Osteocyte (in vitro differentiated cells): ENCODE data around the gene SYT12. TPM values are rescaled to one million over a fixed set of nuclear protein-coding genes. Genes with fewer than 3 reads are reported as not detected.

ENCODE experiments used
- DNase-seq: peaks from one replicate; pipeline ENCODE4 v3.0.0; 2021; ENCODE audit warnings: mixed read lengths; ENCODE audit not compliant: unreplicated experiment; ENCODE audit errors: extremely low spot score
- H3K27ac Mint-ChIP-seq: one replicate; pipeline ENCODE4 v1.8.0; 2021; ENCODE audit warnings: mild to moderate bottlenecking, mixed read lengths; ENCODE audit not compliant: unreplicated experiment
- H3K27me3 Mint-ChIP-seq: one replicate; pipeline ENCODE4 v1.8.0; 2021; ENCODE audit warnings: mixed read lengths; ENCODE audit not compliant: unreplicated experiment
- H3K36me3 Mint-ChIP-seq: one replicate; pipeline ENCODE4 v1.8.0; 2021; ENCODE audit warnings: mixed read lengths; ENCODE audit not compliant: unreplicated experiment
- H3K4me1 Mint-ChIP-seq: one replicate; pipeline ENCODE4 v1.8.0; 2021; ENCODE audit warnings: mixed read lengths; ENCODE audit not compliant: unreplicated experiment
- H3K4me3 Mint-ChIP-seq: one replicate; pipeline ENCODE4 v1.8.0; 2021; ENCODE audit warnings: mild to moderate bottlenecking, moderate library complexity, mixed read lengths; ENCODE audit not compliant: unreplicated experiment
- H3K9me3 Mint-ChIP-seq: one replicate; pipeline ENCODE4 v1.8.0; 2021; ENCODE audit warnings: mixed read lengths; ENCODE audit not compliant: unreplicated experiment
- CTCF ChIP-seq: fragments of 200-600 bp; sonication (generic); IDR thresholded peaks from 2 replicates; pipeline ENCODE4 v1.5.0; 2021; ENCODE audit warnings: antibody characterized with exemption, mild to moderate bottlenecking, moderate library complexity
- total RNA-seq: library from RNA; stranded (reverse); gene quantifications from 2 replicates; pipeline ENCODE4 v1.2.1, GENCODE V29; 2021

The SYT12 gene
- total RNA-seq, 1 donor from 2014 or later = 1.7 TPM

DNA sequence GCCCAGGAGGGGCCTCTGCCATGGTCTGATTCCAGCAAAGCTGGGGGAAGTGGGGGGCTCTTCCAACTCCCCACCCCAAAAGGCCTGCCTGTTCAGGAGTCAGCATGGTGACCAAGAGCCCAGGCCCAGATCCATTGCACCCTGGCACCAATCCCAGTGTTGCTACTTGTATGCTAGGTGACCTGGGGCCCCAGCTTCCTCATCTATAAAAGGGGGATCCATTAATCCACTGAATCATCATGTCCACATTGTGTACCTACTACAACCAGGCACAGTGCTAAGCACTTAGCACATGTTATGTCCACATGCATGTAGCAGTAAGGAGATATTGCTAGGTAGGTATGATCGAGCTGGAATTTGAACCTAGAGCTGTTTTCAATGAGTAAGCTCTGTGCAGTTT lies 2.0 kb downstream of the SYT12 start:
- H3K27me3 Mint-ChIP-seq = no peaks in the 10 kb centered on the region
- no peak for TF ChIP-seq CTCF
- H3K4me1 Mint-ChIP-seq = peaks cover 29% of the 10 kb centered on the region
- H3K27ac Mint-ChIP-seq = no peak overlapping the region
- H3K4me3 Mint-ChIP-seq = no peak overlapping the region
- H3K9me3 Mint-ChIP-seq = no peaks in the 10 kb centered on the region
- H3K36me3 Mint-ChIP-seq = no peaks in the 10 kb centered on the region
- DNase-seq = no peak

GRCh38 chr11:67025750-67026149 lies 2.8 kb downstream of the SYT12 start:
- TF ChIP-seq CTCF = no peak
- H3K4me3 Mint-ChIP-seq = no peak overlapping the region
- no peaks in the 10 kb centered on the region for H3K36me3 Mint-ChIP-seq
- DNase-seq = no peak
- H3K27ac Mint-ChIP-seq = no peak overlapping the region
- peaks cover 37% of the 10 kb centered on the region for H3K4me1 Mint-ChIP-seq
- no peaks in the 10 kb centered on the region for H3K9me3 Mint-ChIP-seq
- no peaks in the 10 kb centered on the region for H3K27me3 Mint-ChIP-seq

DNA sequence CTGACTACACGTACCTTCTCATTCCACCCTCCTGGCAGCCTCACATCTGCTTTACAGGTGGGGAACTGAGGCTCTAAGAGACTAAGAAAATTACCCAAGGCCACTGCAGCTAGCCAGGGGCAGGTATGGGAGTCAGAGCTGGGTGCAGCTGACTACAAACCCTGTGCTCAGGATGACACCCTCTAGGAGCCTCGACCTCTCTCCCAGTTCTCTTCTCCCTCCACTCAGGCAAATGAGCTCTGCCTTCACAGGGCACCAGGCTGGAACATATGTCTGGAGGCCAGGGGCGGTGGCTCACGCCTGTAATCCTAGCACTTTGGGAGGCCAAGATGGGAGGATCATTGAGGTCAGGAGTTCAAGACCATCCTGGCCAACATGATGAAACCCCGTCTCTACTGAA lies 4.0 kb downstream of the SYT12 start:
- Mint-ChIP-seq H3K4me3 (no peak overlapping the region), H3K27me3 (no peaks in the 10 kb centered on the region), H3K9me3 (no peaks in the 10 kb centered on the region), H3K4me1 (peaks cover 44% of the 10 kb centered on the region), H3K27ac (no peak overlapping the region), H3K36me3 (no peaks in the 10 kb centered on the region)
- TF ChIP-seq CTCF = no peak
- no peak for DNase-seq

GRCh38 chr11:67027483-67027930 lies 4.6 kb downstream of the SYT12 start:
- TF ChIP-seq CTCF = no peak
- Mint-ChIP-seq H3K4me1 (peaks cover 44% of the 10 kb centered on the region), H3K4me3 (no peak overlapping the region), H3K9me3 (no peaks in the 10 kb centered on the region), H3K36me3 (no peaks in the 10 kb centered on the region), H3K27ac (no peak overlapping the region), H3K27me3 (no peaks in the 10 kb centered on the region)
- no peak for DNase-seq

DNA sequence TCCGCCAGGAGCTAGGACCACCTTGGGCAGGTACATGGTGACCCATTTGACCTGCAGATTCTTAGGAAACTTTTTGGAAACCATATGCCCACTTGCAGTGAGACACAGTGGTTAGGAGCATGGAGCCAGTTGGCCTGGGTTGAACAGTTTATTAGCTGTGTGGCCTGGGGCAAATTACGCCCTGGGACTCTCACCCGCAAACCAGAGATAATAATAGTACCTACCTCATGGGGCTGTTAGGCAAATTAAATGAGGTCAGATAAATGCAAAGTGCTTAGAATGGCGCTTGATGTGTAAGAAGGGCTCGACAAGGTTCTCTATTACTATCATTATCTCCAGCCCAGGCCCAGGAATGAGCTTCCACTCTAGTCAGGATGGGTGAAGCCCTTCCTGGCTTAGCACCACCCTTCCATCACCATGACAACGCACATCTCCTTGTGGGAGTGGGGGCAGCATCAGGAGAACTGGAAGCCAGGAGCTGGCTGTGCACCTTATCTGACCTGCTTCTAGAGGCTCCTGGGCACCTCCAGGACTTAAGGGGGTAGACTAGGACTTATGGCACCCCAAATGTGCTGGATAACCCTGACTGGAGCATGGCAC lies 5.1 kb downstream of the SYT12 start:
- Mint-ChIP-seq H3K4me1 (peaks cover 43% of the 10 kb centered on the region), H3K36me3 (no peaks in the 10 kb centered on the region), H3K27ac (no peak overlapping the region), H3K27me3 (no peaks in the 10 kb centered on the region), H3K9me3 (no peaks in the 10 kb centered on the region), H3K4me3 (no peak overlapping the region)
- TF ChIP-seq CTCF = no peak
- no peak for DNase-seq
